EL (cell line): Measurements from ENCODE around the gene NME7.
"Not testable (repeated sequence)": the region's sequence is repeated elsewhere in the genome, so short reads cannot be mapped to it uniquely, and the experiment has no call there.

ENCODE experiments used
- DNase-seq: peaks from one replicate; pipeline ENCODE4 v3.0.0-alpha.2; 2016

The NME7 gene

DNA sequence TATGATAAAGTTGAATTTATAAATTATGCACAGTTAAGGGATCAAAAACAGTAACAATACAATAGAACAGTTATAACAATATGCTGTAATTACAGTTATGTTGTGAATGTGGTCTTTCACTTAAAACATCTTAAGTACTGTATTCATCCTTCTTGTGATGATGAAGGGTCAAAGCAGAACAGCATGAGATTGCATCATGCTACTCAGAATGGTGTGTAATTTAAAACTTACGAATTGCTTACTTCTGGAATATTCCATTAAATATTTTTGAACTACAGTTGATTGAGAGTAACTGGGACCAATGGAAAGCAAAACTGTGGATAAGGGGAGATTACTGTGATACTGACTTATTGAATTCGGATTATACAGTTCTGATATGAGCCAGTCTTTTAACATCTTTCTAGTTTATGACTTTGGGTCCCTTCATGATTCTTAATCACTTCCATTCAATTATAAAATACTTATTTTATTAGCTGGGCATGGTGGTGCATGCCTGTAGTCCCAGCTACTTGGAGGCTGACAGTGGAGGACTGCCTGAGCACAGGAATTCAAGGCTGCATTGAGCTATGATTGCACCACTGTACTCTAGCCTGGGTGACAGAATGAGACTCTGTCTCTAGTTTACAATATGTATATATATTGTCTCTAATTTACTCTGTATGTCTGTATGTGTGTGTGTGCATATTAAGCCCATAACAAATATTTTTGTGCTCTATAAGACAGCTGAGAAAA, 217.9 kb downstream of the NME7 start:
- DNase-seq: no peak

- no peak for DNase-seq
These were observed 218.9 kb downstream of the NME7 start for GRCh38 chr1:169148472-169149252.

- DNase-seq: no peak
These were observed 220.9 kb downstream of the NME7 start for GRCh38 chr1:169146576-169147214.

DNA sequence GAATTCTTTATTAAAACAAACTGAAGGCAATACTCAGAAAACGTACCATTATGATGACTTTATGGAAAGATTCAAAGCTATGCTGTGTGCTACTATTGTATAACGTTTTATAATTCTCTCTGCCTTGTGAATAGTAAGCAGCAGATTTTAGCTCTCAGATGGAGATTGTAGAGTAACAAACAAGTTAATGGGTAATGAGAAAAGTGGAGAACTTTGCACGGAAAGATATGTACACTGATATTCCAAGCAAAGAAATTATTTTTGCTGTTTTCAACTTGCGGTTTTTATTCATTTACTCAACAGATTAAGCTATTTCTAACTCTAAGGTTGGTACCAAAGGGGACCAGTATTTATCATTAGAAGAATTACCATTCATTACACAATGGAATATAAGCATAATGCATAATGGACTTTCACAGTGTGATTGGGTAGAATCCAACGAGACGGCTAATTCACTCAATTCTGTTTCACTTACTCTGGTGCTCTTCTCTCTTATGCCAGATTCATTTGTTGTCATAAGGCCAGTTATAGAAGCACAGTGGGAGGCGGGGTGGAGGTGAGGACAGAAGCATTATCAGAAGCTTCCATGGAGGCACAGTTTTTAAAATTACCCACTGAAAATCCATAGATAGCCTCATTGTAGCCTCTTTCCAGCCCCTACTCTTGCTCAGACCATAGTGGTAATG, 222.5 kb downstream of the NME7 start:
- no peak for DNase-seq

- no peak for DNase-seq
These were observed 223.6 kb downstream of the NME7 start for GRCh38 chr1:169143984-169144383.

DNA sequence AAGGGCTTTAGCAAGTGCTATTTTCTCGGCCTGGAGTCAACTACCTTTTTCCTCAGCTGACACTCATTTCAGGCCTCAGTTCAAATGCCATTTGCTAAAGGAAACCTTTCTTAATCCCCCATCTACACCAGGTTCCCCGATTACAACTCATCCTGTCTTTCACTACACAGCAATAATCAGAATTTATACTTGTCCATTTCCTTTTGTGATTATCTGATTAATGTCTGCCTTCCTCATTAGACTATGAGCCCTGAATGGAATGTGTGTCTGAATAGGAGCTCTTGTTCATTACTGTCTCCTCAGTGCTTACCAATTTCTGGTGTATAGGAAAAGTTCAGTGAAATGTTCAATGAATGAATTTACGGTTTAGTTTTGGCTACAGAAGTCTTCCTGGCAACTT, 224.3 kb downstream of the NME7 start:
- no peak for DNase-seq

GRCh38 chr1:169142129-169142528, 225.5 kb downstream of the NME7 start:
- no peak for DNase-seq

DNA sequence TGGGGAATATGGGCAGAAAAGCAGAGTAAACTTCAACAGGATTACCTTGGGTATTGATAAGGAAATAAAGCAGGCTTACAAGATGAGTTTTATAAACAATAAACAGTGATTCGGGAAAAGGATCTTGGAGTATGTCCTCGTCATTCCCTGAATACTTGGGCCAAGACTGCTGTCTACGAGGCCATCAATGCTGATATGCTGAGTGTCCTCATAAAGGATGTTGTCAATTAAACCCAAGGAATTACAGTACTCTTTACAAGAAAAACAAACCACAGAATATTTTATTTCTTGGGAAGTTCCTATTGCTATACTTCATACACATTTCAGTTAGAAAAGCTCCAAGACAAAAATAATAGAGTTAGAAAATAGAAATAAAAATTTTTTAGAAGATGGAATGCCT, 226.2 kb downstream of the NME7 start:
- DNase-seq: no peak

- DNase-seq: no peak
These were observed 228.5 kb downstream of the NME7 start for GRCh38 chr1:169138866-169139670.

- no peak for DNase-seq
These were observed 230.2 kb downstream of the NME7 start for GRCh38 chr1:169137357-169137756.

GRCh38 chr1:169133801-169134502, 233.6 kb downstream of the NME7 start:
- DNase-seq: no peak

DNA sequence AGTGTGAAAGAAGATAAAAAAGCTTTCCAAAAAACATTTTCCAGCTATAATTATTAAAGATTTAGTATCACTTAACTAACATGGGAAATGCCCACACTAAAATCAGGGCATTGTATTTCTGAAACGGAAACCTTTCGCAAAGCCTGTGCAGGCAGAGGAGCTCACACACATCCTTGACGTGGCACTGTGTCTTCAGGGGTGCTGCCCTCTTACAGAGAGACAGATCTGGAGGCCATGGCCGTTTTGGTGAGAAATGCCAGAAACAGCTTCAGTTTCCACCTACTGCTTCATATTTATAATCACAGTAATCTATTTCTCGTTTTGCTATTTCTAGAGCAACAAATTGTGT, 234.4 kb downstream of the NME7 start:
- no peak for DNase-seq

DNA sequence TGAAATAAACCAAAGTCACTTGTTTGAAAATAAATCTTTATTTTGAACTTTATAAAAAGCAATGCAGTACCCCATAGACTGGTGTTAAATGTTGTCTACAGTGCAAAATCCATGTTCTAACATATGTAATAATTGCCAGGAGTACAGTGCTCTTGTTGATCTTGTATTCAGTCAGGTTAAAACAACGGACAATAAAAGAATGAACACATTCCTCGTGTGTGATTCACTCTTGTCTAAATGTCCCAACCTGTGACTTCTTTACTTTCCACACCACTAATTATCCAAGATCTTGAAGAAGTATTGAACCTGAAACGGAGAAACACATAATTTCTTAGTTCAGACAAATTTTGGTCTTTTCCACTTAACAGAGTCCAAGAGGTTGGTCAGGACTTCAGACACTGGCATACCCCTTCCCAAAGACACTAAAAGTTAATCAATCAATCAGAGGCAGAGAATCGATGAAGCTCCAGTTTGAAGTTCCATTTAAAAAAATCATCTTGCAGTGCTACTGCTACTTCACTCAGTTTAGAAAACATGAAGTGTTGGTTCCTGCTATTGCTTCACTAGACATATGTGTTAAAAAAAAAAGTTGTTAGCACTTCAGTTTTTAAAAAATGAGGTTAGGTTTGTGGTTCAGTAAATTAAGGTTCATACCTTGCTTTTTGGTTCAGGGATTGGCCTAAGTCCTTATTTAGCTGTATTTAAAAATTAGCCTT, 234.9 kb downstream of the NME7 start:
- DNase-seq: no peak

- no peak for DNase-seq
These were observed 236.9 kb downstream of the NME7 start for GRCh38 chr1:169130683-169131082.

- DNase-seq: no peak
These were observed 238.3 kb downstream of the NME7 start for GRCh38 chr1:169129109-169129784.

GRCh38 chr1:169128562-169128961, 239.0 kb downstream of the NME7 start:
- no peak for DNase-seq

DNA sequence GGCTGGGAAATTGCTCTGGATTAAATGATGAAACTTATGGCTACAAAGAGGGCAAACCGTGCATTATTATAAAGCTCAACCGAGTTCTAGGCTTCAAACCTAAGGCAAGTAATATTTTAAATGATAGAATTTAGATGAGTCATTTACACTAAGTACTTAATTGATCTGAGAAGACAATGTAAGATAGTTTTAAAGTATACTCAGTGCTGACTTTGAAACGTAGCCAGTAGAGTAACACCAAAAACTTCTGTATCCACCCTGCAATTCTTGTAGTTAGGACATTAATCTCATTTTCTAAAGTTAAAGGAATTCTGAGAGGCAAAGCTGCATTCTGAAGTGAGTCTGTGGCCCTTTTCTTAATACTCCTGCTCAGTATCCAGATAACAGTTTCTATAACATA, 240.3 kb downstream of the NME7 start:
- DNase-seq: no peak

DNA sequence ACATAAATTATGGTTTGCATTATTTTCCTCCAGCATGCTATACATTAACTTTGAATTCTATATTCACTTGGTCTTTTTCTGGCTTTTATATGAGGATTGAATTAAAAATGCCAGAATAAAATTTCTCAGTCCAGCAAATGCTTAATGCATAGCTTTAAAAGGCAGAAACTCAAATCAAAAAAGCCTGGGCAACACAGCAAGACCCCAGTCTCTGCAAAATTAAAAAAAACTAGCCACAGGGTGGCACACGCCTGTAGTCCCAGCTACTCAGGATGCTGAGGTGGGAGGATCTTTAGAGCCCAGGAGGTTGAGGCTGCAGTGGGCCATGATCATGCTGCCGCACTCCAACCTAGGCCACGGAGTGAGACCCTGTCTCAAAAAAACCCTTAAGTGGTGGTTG, 241.3 kb downstream of the NME7 start:
- DNase-seq: no peak

- DNase-seq: not testable (repeated sequence)
These were observed 242.0 kb downstream of the NME7 start for GRCh38 chr1:169125597-169125996.

- DNase-seq: no peak
These were observed 243.1 kb downstream of the NME7 start for GRCh38 chr1:169124459-169124858.

DNA sequence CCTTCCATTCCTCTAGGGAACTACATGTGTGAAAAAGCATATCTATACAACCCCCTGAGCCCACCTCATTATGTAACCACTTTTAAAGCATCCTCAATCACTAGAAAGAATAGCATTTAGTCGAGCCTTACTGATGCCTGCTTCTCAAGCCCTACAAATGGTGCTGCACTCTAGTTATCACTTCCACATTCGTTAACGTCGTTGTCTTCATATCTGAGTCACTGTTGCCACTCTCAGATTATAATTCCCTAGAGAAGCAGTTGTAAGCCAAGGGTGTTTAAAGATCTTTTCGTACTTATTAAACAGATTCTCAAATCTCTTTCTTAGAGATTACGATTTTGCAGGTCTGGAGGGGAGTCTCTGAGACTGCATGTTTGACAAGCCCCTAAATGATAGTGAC, 244.6 kb downstream of the NME7 start:
- no peak for DNase-seq
